GM23248 (cell line): Measurements from ENCODE around the gene ARL9. TPM values are rescaled to one million over a fixed set of nuclear protein-coding genes. Genes with fewer than 3 reads are reported as not detected.
A peak's percentile ranks its signal among the peaks of the same experiment; 100 is the strongest.

Source experiments
- DNase-seq: peaks from one replicate; pipeline ENCODE4 v3.0.0-alpha.2; 2015
- H2AFZ ChIP-seq: fragments of 200-600 bp; sonication (generic); 2 replicates; pipeline ENCODE4 v1.6.1; 2016; ENCODE audit warnings: antibody characterized with exemption
- H3F3A ChIP-seq: fragments of 200-600 bp; sonication (generic); 2 replicates; pipeline ENCODE4 v1.6.1; 2016; ENCODE audit warnings: mild to moderate bottlenecking, antibody characterized with exemption, mixed run types; ENCODE audit not compliant: insufficient read depth
- H3K27ac ChIP-seq: fragments of 200-600 bp; sonication (generic); 2 replicates; pipeline ENCODE4 v1.5.1; 2016; ENCODE audit warnings: mild to moderate bottlenecking
- H3K27me3 ChIP-seq: fragments of 200-600 bp; sonication (generic); replicated peaks from 2 replicates; pipeline ENCODE4 v1.6.1; 2016; ENCODE audit warnings: mild to moderate bottlenecking; ENCODE audit not compliant: insufficient read depth
- H3K36me3 ChIP-seq: fragments of 200-600 bp; sonication (generic); 2 replicates; pipeline ENCODE4 v1.6.1; 2016; ENCODE audit warnings: low read depth, mild to moderate bottlenecking
- H3K4me1 ChIP-seq: fragments of 200-600 bp; sonication (generic); 2 replicates; pipeline ENCODE4 v1.6.1; 2016; ENCODE audit warnings: mild to moderate bottlenecking; ENCODE audit not compliant: insufficient read depth
- H3K4me2 ChIP-seq: fragments of 200-600 bp; sonication (generic); one replicate; pipeline ENCODE4 v1.6.1; 2016; ENCODE audit warnings: mild to moderate bottlenecking; ENCODE audit not compliant: unreplicated experiment
- H3K4me3 ChIP-seq: fragments of 200-600 bp; sonication (generic); 2 replicates; pipeline ENCODE4 v1.5.1; 2016; ENCODE audit warnings: mild to moderate bottlenecking
- H3K79me2 ChIP-seq: fragments of 200-600 bp; sonication (generic); 2 replicates; pipeline ENCODE4 v1.6.1; 2016; ENCODE audit warnings: mild to moderate bottlenecking; ENCODE audit not compliant: insufficient read depth
- H3K9ac ChIP-seq: fragments of 200-600 bp; sonication (generic); 2 replicates; pipeline ENCODE4 v1.6.1; 2016; ENCODE audit warnings: mild to moderate bottlenecking
- H3K9me2 ChIP-seq: fragments of 200-600 bp; sonication (generic); 2 replicates; pipeline ENCODE4 v1.6.1; 2016; ENCODE audit warnings: mixed run types, mild to moderate bottlenecking, moderate library complexity; ENCODE audit not compliant: insufficient read depth
- H3K9me3 ChIP-seq: fragments of 200-600 bp; sonication (generic); one replicate; pipeline ENCODE4 v1.6.1; 2017; ENCODE audit warnings: low read depth
- H4K20me1 ChIP-seq: fragments of 200-600 bp; sonication (generic); 2 replicates; pipeline ENCODE4 v1.6.0; 2016; ENCODE audit not compliant: insufficient read depth
- EZH2 ChIP-seq: fragments of 200-600 bp; sonication (generic); IDR thresholded peaks from 2 replicates; pipeline ENCODE4 v1.6.1; 2018; ENCODE audit warnings: antibody characterized with exemption, mild to moderate bottlenecking; ENCODE audit not compliant: insufficient read depth, poor library complexity, severe bottlenecking
- EZH2phosphoT487 ChIP-seq: fragments of 200-600 bp; sonication (generic); IDR thresholded peaks from 2 replicates; pipeline ENCODE4 v1.6.1; 2018; ENCODE audit warnings: antibody characterized with exemption, moderate library complexity, mild to moderate bottlenecking, low read depth; ENCODE audit not compliant: insufficient read depth
- WGBS, 2 experiments: methylation state at CpG; one replicate each; pipeline ENCODE4 v1.1.6; 2015 to 2017; ENCODE audit warnings: low lambda C conversion rate in 2 of 2, low coverage in 1 of 2; ENCODE audit errors: missing lambda C conversion rate in 2 of 2; 5-methylcytosine and 5-hydroxymethylcytosine counted together
- in situ Hi-C: fragments of 300-500 bp; cut with MboI; formaldehyde crosslinking; loops from 2 replicates; pipeline ENCODE4 v1.15.0; 2020
- polyA plus RNA-seq: library from polyadenylated mRNA; unstranded; fragments of >200 nt; fragmentation: Nextera tagmentation; extraction: Ambion mirVana; gene quantifications from 2 replicates; pipeline ENCODE4 v1.2.1, GENCODE V29; 2016
- total RNA-seq: library from RNA; depleted of rRNA; stranded (reverse); fragments of >200 nt; shearing (Covaris generic); gene quantifications from 2 replicates; pipeline ENCODE4 v1.2.3, GENCODE V29; 2014

Gene ARL9
- total and polyA plus RNA-seq, 2 experiments from 2014 or later: 0.24 TPM; not detected in 1

- peak; percentile 98 for DNase-seq
- in situ Hi-C loops: no loop called here
- Histone ChIP-seq H3K9ac (peak within 1 kb of the TSS; percentile 100), H3K4me3 (peak within 1 kb of the TSS; percentile 98), H3K79me2 (peaks cover 94% of the 10 kb centered on the region), H4K20me1 (no peaks in the 10 kb centered on the region; the same call in none of the 2 replicates), H3K4me2 (peak within 1 kb of the TSS; percentile 91), H3K36me3 (peaks cover 26% of the 10 kb centered on the region), H3K27me3 (no peaks in the 10 kb centered on the region), H3K9me2 (no peaks in the 10 kb centered on the region), H3K9me3 (no peaks in the 10 kb centered on the region), H2AFZ (peak within 1 kb of the TSS; percentile 89), H3F3A (peaks cover 27% of the 10 kb centered on the region), H3K27ac (peak within 1 kb of the TSS; percentile 100), H3K4me1 (peaks cover 34% of the 10 kb centered on the region)
- 1 to 3% methylated on average over 42 to 51 of the region's 62 CpGs for WGBS, 2 experiments
- TF ChIP-seq EZH2 (no peak), EZH2phosphoT487 (no peak)
These were observed 38.1 kb upstream of the ARL9 start, which contains the start of gene SRP72 for GRCh38 chr4:56467284-56468096. TSS of gene SRP72 (plus strand) at chr4:56467617. CDS start at chr4:56467636, 19 bp downstream.

GRCh38 chr4:56468097-56468422, 37.5 kb upstream of the ARL9 start:
- no peaks in the 10 kb centered on the region for H3K9me3 ChIP-seq
- TF ChIP-seq EZH2phosphoT487: no peak
- no peak for TF ChIP-seq EZH2
- H3K4me3 ChIP-seq: peak overlapping the region; percentile 98
- H3K4me2 ChIP-seq: peak overlapping the region; percentile 91
- H3K9me2 ChIP-seq: no peaks in the 10 kb centered on the region
- in situ Hi-C loops: no loop called here
- H3K4me1 ChIP-seq: peaks cover 34% of the 10 kb centered on the region
- H3F3A ChIP-seq: peaks cover 27% of the 10 kb centered on the region
- H4K20me1 ChIP-seq: no peaks in the 10 kb centered on the region; the same call in none of the 2 replicates
- WGBS, 2 experiments: 0 to 1% methylated on average over 10 of the region's 10 CpGs
- peak overlapping the region; percentile 89 for H2AFZ ChIP-seq
- no peaks in the 10 kb centered on the region for H3K27me3 ChIP-seq
- peak; percentile 73 for DNase-seq
- H3K36me3 ChIP-seq: peaks cover 32% of the 10 kb centered on the region
- peak overlapping the region; percentile 100 for H3K27ac ChIP-seq
- H3K79me2 ChIP-seq: peaks cover 94% of the 10 kb centered on the region
- peak overlapping the region; percentile 100 for H3K9ac ChIP-seq

GRCh38 chr4:56469489-56470210, 35.9 kb upstream of the ARL9 start:
- Histone ChIP-seq H4K20me1 (no peaks in the 10 kb centered on the region; the same call in none of the 2 replicates), H3K27me3 (no peaks in the 10 kb centered on the region), H3K4me1 (peaks cover 30% of the 10 kb centered on the region), H3K9me2 (no peaks in the 10 kb centered on the region), H3K4me3 (peak overlapping the region; percentile 98), H3K79me2 (peaks cover 92% of the 10 kb centered on the region), H2AFZ (no peak overlapping the region), H3F3A (peaks cover 23% of the 10 kb centered on the region), H3K27ac (no peak overlapping the region), H3K4me2 (peak overlapping the region; percentile 91), H3K9me3 (no peaks in the 10 kb centered on the region), H3K9ac (peak overlapping the region; percentile 100; the same call in 1 of the 2 replicates), H3K36me3 (peaks cover 46% of the 10 kb centered on the region)
- in situ Hi-C loops: no loop called here
- TF ChIP-seq EZH2phosphoT487: no peak
- no peak for TF ChIP-seq EZH2
- WGBS, 2 experiments: 91 to 94% methylated on average over 6 of the region's 6 CpGs
- DNase-seq: peak; percentile 24

- no peaks in the 10 kb centered on the region for H3K4me1 ChIP-seq
These were observed 29.7 kb upstream of the ARL9 start for GRCh38 chr4:56475917-56476316.

More at GRCh38 chr4:56475917-56476316, 29.7 kb upstream of the ARL9 start:
- WGBS, 2 experiments: 97 to 100% methylated on average over 2 of the region's 2 CpGs
- Histone ChIP-seq H2AFZ (no peak overlapping the region), H3K27ac (no peak overlapping the region), H3K9ac (no peak overlapping the region), H3K79me2 (peaks cover 45% of the 10 kb centered on the region), H3K4me2 (no peak overlapping the region), H3F3A (no peaks in the 10 kb centered on the region), H4K20me1 (no peaks in the 10 kb centered on the region), H3K36me3 (peaks cover 93% of the 10 kb centered on the region), H3K9me3 (no peaks in the 10 kb centered on the region), H3K27me3 (no peaks in the 10 kb centered on the region), H3K4me3 (no peak overlapping the region), H3K9me2 (no peaks in the 10 kb centered on the region)
- in situ Hi-C loops: no loop called here
- no peak for TF ChIP-seq EZH2phosphoT487
- TF ChIP-seq EZH2: no peak
- DNase-seq: no peak
